Measurements from ENCODE around the gene CARD16. TPM values are rescaled to one million over a fixed set of nuclear protein-coding genes. Genes with fewer than 3 reads are reported as not detected.
"Not testable (repeated sequence)": the region's sequence is repeated elsewhere in the genome, so short reads cannot be mapped to it uniquely, and the experiment has no call there.

CARD16 gene
- total RNA-seq (1 to 10 TPM in 5 of 6 donors, under 1 TPM in 1; 0.51 to 9.8 (median 1.6) TPM), polyA plus RNA-seq (1 to 10 TPM; 5.3 to 8.2 TPM)

GRCh38 chr11:105044557-105045524 is at the start of gene CARD16:
Gene CARD16, minus strand, starts transcription at chr11:105045335. Its CDS starts 38 bp downstream, at chr11:105045297.
- 67 to 77% methylated on average over 5 of the region's 5 CpGs for WGBS, 2 donors
- peak within 1 kb of the TSS in 1 of 4 donors; percentile 26 for H3K4me3 ChIP-seq
- H3K27ac ChIP-seq = peak within 1 kb of the TSS in 2 of 4 donors; percentile 29 to 42
- ATAC-seq = peak in 3 of 4 donors; percentile 60 to 84 (median 74)
- H3K4me1 ChIP-seq; H3K36me3 ChIP-seq; FAIRE-seq; H3K9me3 ChIP-seq; H3K27me3 ChIP-seq; intact Hi-C loops (cut with DNase I): not testable (repeated sequence)
- DNase-seq = peak in 1 of 6 donors; percentile 25

GRCh38 chr11:105092256-105093239 is 47.4 kb upstream of the CARD16 start:
- no peak for TF ChIP-seq CTCF (IDR thresholded peaks at IDR 0.05)
- Histone ChIP-seq H3K27ac (no peak overlapping the region), H3K9me3 (no peaks in the 10 kb centered on the region), H3K27me3 (no peaks in the 10 kb centered on the region), H3K4me1 (no peaks in the 10 kb centered on the region), H3K4me3 (no peak overlapping the region), H3K36me3 (no peaks in the 10 kb centered on the region)
- ATAC-seq (no peak), DNase-seq (no peak), FAIRE-seq (no peak)
- intact Hi-C loops (cut with DNase I) = no loop called here
- WGBS, 2 donors = 62 to 67% methylated on average over 9 of the region's 9 CpGs

- no peaks in the 10 kb centered on the region for H3K9me3 ChIP-seq
- no peaks in the 10 kb centered on the region for H3K4me1 ChIP-seq
- WGBS, 2 donors = 78 to 91% methylated on average over 5 of the region's 5 CpGs
- no peak for TF ChIP-seq CTCF (IDR thresholded peaks at IDR 0.05)
- peak in 1 of 6 donors; percentile 18 for DNase-seq
- H3K4me3 ChIP-seq = no peak overlapping the region
- no peak for ATAC-seq
- H3K27me3 ChIP-seq = no peaks in the 10 kb centered on the region
- H3K36me3 ChIP-seq = no peaks in the 10 kb centered on the region
- no peak for FAIRE-seq
- intact Hi-C loops (cut with DNase I) = no loop called here
- H3K27ac ChIP-seq = no peak overlapping the region
These were observed 36.4 kb upstream of the CARD16 start for GRCh38 chr11:105081412-105082150.

- H3K27ac ChIP-seq; intact Hi-C loops (cut with DNase I): not testable (repeated sequence)
These were observed 35.2 kb upstream of the CARD16 start for GRCh38 chr11:105080171-105080906.

GRCh38 chr11:105078283-105078682 is 33.1 kb upstream of the CARD16 start:
- DNase-seq (no peak), FAIRE-seq (no peak), ATAC-seq (no peak)
- Histone ChIP-seq H3K9me3 (no peaks in the 10 kb centered on the region), H3K36me3 (no peaks in the 10 kb centered on the region), H3K4me3 (no peak overlapping the region), H3K27ac (no peak overlapping the region), H3K4me1 (peaks cover 0 to 6% (median 4%) of the 10 kb centered on the region in 3 donors), H3K27me3 (no peaks in the 10 kb centered on the region)
- TF ChIP-seq CTCF (IDR thresholded peaks at IDR 0.05) = no peak
- intact Hi-C loops (cut with DNase I) = no loop called here
- 91 to 96% methylated on average over 3 of the region's 3 CpGs for WGBS, 2 donors

More at GRCh38 chr11:105080171-105080906, 35.2 kb upstream of the CARD16 start:
- not testable (repeated sequence) for H3K4me3 ChIP-seq, DNase-seq, H3K4me1 ChIP-seq, FAIRE-seq, H3K27me3 ChIP-seq, H3K9me3 ChIP-seq, H3K36me3 ChIP-seq
- WGBS, 2 donors = 70% methylated on average over 6 of the region's 6 CpGs
- ATAC-seq = peak in 2 of 4 donors; percentile 23 to 51

- FAIRE-seq; H3K27me3 ChIP-seq; H3K27ac ChIP-seq; ATAC-seq; H3K4me3 ChIP-seq; H3K9me3 ChIP-seq; H3K36me3 ChIP-seq; H3K4me1 ChIP-seq; DNase-seq; intact Hi-C loops (cut with DNase I): not testable (repeated sequence)
- WGBS, 2 donors = 80 to 82% methylated on average over 4 of the region's 4 CpGs
These were observed 32.1 kb upstream of the CARD16 start for GRCh38 chr11:105077141-105077790.
